Activated CD4-positive, alpha-beta T cell treated with anti-CD3 and anti-CD28 coated beads for 1 hour (primary cell): ENCODE data around the gene SUSD1.
"Not testable (repeated sequence)": the region's sequence is repeated elsewhere in the genome, so short reads cannot be mapped to it uniquely, and the experiment has no call there.

Source experiments
- DNase-seq: peaks from one replicate; pipeline ENCODE4 v3.0.0-alpha.2; 2020

Gene SUSD1

DNA sequence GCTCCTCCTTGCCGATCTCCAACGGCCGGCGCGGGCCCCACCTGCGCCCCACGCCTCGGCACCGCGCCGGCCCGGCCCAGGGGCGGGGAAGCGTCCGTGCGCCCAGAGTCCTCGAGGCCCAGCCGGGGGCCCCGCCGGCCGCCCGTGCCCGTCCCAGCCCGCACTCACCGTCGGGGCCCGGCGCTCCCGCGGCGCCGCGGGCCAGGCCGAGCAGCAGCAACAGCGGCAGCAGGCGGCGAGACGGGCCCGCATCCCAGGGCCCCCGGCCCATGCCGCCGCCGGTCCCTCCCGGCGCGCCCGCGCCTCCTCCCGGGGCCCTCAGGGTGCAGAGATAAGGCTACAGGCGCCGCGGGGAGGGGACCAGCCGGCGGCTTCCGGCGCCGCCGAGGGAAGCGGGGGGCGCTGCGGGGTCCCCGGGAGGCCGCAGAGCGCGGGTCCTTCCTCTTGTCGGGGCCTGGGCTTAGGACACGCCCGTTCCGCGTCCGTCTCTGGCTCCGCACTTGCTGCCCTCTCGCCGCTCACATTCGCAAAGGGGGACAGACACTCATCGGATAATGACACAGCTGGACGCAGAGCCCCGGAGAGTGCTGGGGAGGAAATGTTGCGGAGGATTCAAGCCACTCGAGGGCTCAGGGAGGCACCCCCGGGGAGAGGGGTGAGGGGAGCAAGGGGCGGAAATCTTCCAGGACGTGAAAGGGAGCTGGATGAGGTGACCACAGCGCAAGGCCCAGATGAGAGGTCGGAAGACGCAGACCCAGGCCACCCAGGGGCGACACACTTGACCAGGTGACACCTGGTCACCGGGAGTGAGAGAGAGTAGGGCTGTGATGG, at the start of gene SUSD1:
Gene SUSD1 (minus strand): TSS at position 333 of the 831 bp plus-strand sequence. CDS start 62 bp downstream, at position 271.
- DNase-seq, result no peak

- DNase-seq, result no peak
Observed at GRCh38 chr9:112224401-112225289, 49.5 kb upstream of the SUSD1 start.

DNA sequence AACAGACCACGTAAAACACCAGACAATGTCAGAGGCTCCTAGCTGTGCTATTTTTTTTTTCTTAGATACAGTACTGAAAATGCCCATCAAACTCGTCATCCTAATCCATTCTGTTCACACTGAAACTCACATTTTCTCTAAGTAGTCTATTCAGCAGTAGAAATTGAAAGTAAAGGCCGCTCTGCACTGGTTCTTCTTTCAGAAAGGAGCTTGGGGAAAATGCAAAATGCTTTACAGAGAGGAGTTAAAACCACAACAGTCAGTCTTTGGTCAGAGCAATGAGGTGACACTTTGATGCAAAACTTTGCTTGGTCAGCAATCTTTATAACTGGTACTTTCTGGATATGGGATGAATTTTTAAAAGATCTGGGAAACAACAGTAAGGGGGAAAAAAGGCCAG, 43.8 kb upstream of the SUSD1 start:
- no peak for DNase-seq

GRCh38 chr9:112212926-112213325, 37.8 kb upstream of the SUSD1 start:
- no peak for DNase-seq

- DNase-seq, result no peak
Observed at GRCh38 chr9:112207451-112207850, 32.4 kb upstream of the SUSD1 start.

DNA sequence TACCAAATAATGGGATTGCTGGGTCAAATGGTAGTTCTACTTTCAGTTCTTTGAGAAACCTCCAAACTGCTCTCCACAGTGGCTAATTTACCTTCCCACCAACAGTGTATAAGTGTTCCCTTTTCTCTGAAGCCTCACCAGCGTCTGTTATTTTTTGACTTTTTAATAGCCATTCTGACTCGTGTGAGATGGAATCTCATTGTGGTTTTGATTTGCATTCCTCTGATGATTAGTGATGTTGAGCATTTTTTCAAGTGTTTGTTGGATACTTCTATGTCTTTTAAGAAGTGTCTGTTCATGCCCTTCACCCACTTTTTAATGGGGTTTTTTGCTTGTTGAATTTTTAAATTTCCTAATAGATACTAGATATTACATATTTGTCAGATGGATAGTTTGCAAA, 28.4 kb upstream of the SUSD1 start:
- no peak for DNase-seq

DNA sequence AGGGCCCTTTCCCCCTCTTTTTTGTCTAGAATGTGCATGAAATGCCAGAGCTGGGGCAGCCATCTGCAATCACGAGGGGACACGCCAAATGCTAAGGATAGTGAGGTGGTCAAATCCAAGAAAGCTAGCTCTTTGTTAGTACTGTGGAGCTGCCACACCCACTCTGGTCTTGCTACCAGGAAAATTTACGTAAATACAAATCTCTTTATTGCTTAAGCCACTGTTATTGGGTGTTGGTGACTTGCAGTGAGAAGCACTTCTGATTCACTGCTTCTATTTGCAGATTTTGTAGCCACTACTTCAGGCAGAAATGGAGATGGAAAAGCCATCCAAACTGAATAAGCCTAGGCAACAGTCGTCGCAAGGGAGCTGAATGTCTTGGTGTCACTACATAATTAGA, 25.6 kb upstream of the SUSD1 start:
- no peak for DNase-seq

GRCh38 chr9:112198646-112199045, 23.5 kb upstream of the SUSD1 start:
- no peak for DNase-seq

GRCh38 chr9:112194969-112195431, 19.9 kb upstream of the SUSD1 start:
- no peak for DNase-seq

DNA sequence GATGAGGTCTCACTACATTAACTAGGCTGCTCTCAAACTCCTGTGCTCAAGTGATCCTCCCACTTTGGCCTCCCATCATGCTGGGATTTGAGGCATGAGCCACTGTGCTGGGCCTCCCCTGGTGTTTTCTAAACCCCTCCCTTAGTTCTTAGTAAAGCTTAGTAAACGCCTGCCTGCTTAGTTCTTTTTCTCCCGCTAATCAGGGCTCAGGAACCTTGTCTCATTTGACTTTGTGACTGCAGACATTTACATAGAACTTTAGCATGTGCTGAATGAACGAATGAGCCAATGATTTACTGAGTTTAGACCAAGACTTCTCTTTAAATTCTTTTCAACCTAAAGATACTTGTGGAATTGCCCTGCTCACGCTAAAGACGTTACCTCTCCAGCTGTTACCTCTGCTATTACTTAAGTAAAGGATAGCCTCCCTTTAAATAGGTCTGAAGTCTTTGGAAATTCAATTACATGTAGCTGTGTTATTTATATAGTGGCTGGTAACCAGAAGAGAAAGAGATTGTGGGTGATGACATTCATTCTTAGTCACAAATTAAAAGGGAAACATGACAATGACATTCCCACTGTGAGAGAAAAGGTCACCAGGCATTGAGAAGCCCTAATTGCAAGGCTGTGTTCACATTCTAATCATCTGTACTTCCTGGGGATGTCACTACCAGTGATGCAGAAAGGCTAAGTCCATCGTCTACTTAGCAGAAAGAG, 18.6 kb upstream of the SUSD1 start:
- DNase-seq, result no peak

GRCh38 chr9:112190320-112190719, 15.2 kb upstream of the SUSD1 start:
- not testable (repeated sequence) for DNase-seq

DNA sequence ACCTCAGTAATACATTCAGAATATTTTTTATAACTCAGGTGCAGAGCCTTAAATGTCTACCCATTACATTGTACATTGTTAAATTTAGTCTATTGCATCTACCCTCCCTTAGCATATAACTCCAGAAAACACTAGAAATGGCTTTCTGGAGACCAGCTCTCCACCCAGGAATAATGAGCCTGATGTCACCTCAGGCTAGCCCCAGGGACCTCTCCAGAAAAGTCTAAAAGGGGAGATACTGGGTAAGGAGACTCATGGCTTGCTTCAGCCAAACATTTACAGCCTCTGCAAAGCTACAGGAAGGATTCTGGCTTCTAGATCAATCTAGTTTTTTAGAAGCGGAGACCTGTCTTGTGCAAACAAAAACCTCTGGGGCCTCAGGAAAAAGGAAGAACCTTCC, 13.8 kb upstream of the SUSD1 start:
- no peak for DNase-seq

GRCh38 chr9:112187404-112187803, 12.3 kb upstream of the SUSD1 start:
- DNase-seq, result no peak

DNA sequence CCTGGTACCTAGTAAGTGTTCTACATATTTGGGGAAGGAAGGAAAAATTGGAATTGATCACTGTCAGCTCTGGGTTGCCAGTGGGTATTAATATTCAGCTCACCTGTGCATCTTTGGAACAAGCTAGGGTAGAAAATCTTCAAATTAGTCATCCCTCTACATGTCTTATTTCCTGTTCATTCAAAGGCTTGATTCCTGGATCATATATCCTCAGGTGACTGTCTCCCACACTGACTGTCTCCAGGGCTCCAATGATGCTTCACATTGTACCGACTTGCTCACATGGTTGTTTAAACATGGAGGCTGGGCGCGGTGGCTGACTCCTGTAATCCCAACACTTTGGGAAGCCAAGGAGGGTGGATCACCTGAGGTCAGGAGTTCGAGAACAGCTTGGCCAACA, 11.6 kb upstream of the SUSD1 start:
- no peak for DNase-seq

DNA sequence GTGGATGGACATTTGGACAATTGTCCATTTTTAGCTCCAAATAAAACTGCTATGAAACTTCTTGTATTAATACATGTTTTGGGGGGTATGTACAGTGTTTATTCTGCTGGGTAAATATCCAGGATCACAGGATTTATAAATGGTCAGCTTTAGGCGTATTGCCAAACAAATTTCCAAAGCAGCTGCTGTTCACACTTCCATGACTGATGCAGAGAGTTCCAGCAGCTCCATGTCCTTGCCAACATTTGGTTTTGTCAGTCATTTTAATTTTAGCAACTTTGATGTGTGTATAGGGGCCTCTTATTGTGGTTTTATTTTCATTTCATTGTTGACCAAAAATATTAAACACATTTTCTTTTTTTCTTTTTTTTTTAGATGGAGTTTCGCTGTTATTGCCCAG, 9.8 kb upstream of the SUSD1 start:
- DNase-seq, result no peak

- DNase-seq, result no peak
Observed at GRCh38 chr9:112184221-112184620, 9.1 kb upstream of the SUSD1 start.

DNA sequence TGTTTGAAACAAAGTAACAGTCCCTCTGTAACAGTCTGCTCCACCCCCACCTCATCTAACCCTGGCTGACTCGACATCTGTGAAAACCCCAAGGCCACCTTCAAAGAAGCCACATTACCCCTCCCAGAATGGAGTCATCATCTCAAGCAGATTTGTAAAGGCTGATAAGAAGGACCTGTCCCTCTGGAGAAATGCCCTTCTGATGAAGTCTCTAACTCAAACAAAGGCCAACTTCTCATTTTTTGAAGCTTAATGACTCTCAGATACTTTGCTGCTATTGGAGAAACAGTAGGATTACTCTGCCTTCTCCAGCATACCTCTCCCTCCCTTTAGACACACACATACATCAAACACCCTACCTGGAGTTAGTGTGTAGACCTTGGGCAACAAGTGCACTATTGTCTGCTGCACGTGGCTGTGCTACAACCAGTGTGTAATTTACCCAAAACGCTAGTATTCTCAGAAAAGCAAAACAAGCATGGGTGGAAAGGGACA, 5.3 kb upstream of the SUSD1 start:
- DNase-seq, result no peak

- no peak for DNase-seq
Observed at GRCh38 chr9:112179816-112180215, 4.7 kb upstream of the SUSD1 start.

GRCh38 chr9:112176524-112176923, 1.4 kb upstream of the SUSD1 start:
- no peak for DNase-seq

DNA sequence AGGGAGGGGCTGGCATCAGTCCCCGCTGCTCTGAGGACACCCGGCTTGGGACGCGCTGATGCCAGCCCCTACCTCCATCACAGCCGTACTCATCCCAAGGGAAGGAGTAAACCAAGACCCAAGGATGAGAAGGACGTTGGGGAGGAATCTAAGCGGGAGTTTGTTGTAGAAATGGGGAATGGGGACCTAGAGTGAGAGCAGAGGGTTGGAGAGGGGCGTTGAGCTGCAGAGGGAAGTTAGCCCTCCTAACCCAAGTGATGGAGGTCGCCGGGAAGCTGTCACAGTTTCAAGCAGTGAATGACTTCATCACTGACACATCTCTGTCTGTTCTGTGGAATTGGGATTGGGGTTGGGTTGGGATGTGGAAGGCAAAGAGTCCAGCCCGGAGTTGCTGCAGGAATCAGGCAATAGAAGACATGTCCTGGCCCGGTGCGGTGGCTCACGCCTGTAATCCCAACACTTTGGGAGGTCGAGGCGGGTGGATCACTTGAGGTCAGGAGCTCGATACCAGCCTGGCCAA, 759 bp upstream of the SUSD1 start:
- DNase-seq, result no peak

- DNase-seq, result peak; percentile 52
Observed at GRCh38 chr9:112174222-112174964, 704 bp downstream of the SUSD1 start.
